HG03565 (cell line): ENCODE data around the gene CYP26B1.

ENCODE experiments used
- ATAC-seq: cut with Tn5 transposase; IDR thresholded peaks from one replicate; pipeline ENCODE4 v1.9.1; 2021; ENCODE audit warnings: mild to moderate bottlenecking, moderate library complexity; ENCODE audit not compliant: unreplicated experiment

CYP26B1 gene

GRCh38 chr2:72147303-72147971 is at the start of gene CYP26B1:
Gene CYP26B1, minus strand, starts transcription at chr2:72147862. Its CDS starts 28 bp downstream, at chr2:72147834.
- no peak for ATAC-seq

- no peak for ATAC-seq
These were observed 46.1 kb upstream of the CYP26B1 start for GRCh38 chr2:72193723-72194122.

- no peak for ATAC-seq
These were observed 43.8 kb upstream of the CYP26B1 start for GRCh38 chr2:72191441-72191840.

- ATAC-seq: no peak
These were observed 37.5 kb upstream of the CYP26B1 start for GRCh38 chr2:72185206-72185605.

- ATAC-seq: no peak
These were observed 35.8 kb upstream of the CYP26B1 start for GRCh38 chr2:72183466-72183865.

- no peak for ATAC-seq
These were observed 35.4 kb upstream of the CYP26B1 start for GRCh38 chr2:72183016-72183415.

- ATAC-seq: no peak
These were observed 34.9 kb upstream of the CYP26B1 start for GRCh38 chr2:72182547-72182946.

- ATAC-seq: no peak
These were observed 34.0 kb upstream of the CYP26B1 start for GRCh38 chr2:72181616-72182015.

- no peak for ATAC-seq
These were observed 32.7 kb upstream of the CYP26B1 start for GRCh38 chr2:72180351-72180750.

GRCh38 chr2:72178551-72178950 is 30.9 kb upstream of the CYP26B1 start:
- ATAC-seq: no peak

GRCh38 chr2:72176281-72176680 is 28.6 kb upstream of the CYP26B1 start:
- ATAC-seq: no peak

GRCh38 chr2:72175636-72176035 is 28.0 kb upstream of the CYP26B1 start:
- ATAC-seq: no peak

- no peak for ATAC-seq
These were observed 26.1 kb upstream of the CYP26B1 start for GRCh38 chr2:72173640-72174321.

- no peak for ATAC-seq
These were observed 24.8 kb upstream of the CYP26B1 start for GRCh38 chr2:72172478-72172877.

- no peak for ATAC-seq
These were observed 18.6 kb upstream of the CYP26B1 start for GRCh38 chr2:72166279-72166678.

GRCh38 chr2:72165792-72166191 is 18.1 kb upstream of the CYP26B1 start:
- no peak for ATAC-seq

GRCh38 chr2:72162574-72162973 is 14.9 kb upstream of the CYP26B1 start:
- ATAC-seq: no peak

GRCh38 chr2:72159211-72159993 is 11.7 kb upstream of the CYP26B1 start:
- no peak for ATAC-seq

GRCh38 chr2:72157871-72158771 is 10.5 kb upstream of the CYP26B1 start:
- no peak for ATAC-seq

GRCh38 chr2:72156872-72157271 is 9.2 kb upstream of the CYP26B1 start:
- no peak for ATAC-seq

GRCh38 chr2:72155737-72156136 is 8.1 kb upstream of the CYP26B1 start:
- ATAC-seq: no peak
